Glomerular endothelial cell (primary cell): ENCODE results near the gene SLC35D2. TPM values are rescaled to one million over a fixed set of nuclear protein-coding genes. Genes with fewer than 3 reads are reported as not detected.
"Not testable (repeated sequence)": the region's sequence is repeated elsewhere in the genome, so short reads cannot be mapped to it uniquely, and the experiment has no call there.

ENCODE experiments used
- DNase-seq: peaks from one replicate; pipeline ENCODE4 v3.0.0-alpha.2; 2011; ENCODE audit warnings: low read depth, low spot score; ENCODE audit errors: extremely low read depth
- total RNA-seq: library from RNA; depleted of rRNA; stranded (reverse); fragments of >200 nt; gene quantifications from 2 replicates; pipeline ENCODE4 v1.2.3, GENCODE V29; 2015

The SLC35D2 gene
- total RNA-seq, 1 donor from 2014 or later = 27.4 TPM

- DNase-seq = not testable (repeated sequence)
These were observed 21.4 kb downstream of the SLC35D2 start for GRCh38 chr9:96362119-96362518.

- DNase-seq = no peak
These were observed 21.8 kb downstream of the SLC35D2 start for GRCh38 chr9:96361668-96362067.

GRCh38 chr9:96360976-96361375 is 22.5 kb downstream of the SLC35D2 start:
- no peak for DNase-seq

GRCh38 chr9:96360523-96360922 is 23.0 kb downstream of the SLC35D2 start:
- not testable (repeated sequence) for DNase-seq

- no peak for DNase-seq
These were observed 32.6 kb downstream of the SLC35D2 start for GRCh38 chr9:96350866-96351265.

- DNase-seq = no peak
These were observed 35.2 kb downstream of the SLC35D2 start for GRCh38 chr9:96348261-96348660.

- DNase-seq = no peak
These were observed 38.0 kb downstream of the SLC35D2 start for GRCh38 chr9:96345551-96345950.

- DNase-seq = peak; percentile 93
These were observed 38.9 kb downstream of the SLC35D2 start for GRCh38 chr9:96344458-96345180.

GRCh38 chr9:96343515-96344360 is 39.8 kb downstream of the SLC35D2 start:
- no peak for DNase-seq

GRCh38 chr9:96342571-96343245 is 40.8 kb downstream of the SLC35D2 start:
- DNase-seq = no peak

- no peak for DNase-seq
These were observed 42.8 kb downstream of the SLC35D2 start for GRCh38 chr9:96340707-96341106.

GRCh38 chr9:96338299-96338698 is 45.2 kb downstream of the SLC35D2 start:
- no peak for DNase-seq

- no peak for DNase-seq
These were observed 49.6 kb downstream of the SLC35D2 start for GRCh38 chr9:96333958-96334357.

GRCh38 chr9:96331236-96331947 is 52.1 kb downstream of the SLC35D2 start:
- no peak for DNase-seq

GRCh38 chr9:96327694-96328352 is 55.7 kb downstream of the SLC35D2 start:
- peak; percentile 36 for DNase-seq

GRCh38 chr9:96323169-96323568 is 60.3 kb downstream of the SLC35D2 start:
- DNase-seq = no peak

GRCh38 chr9:96322736-96323135 is 60.8 kb downstream of the SLC35D2 start:
- DNase-seq = not testable (repeated sequence)

GRCh38 chr9:96322210-96322609 is 61.3 kb downstream of the SLC35D2 start:
- not testable (repeated sequence) for DNase-seq

- DNase-seq = no peak
These were observed 62.0 kb downstream of the SLC35D2 start for GRCh38 chr9:96321515-96321914.

GRCh38 chr9:96320749-96321280 is 62.7 kb downstream of the SLC35D2 start:
- DNase-seq = no peak
